Measurements from ENCODE around the gene PFKL.
A peak's percentile ranks its signal among the peaks of the same experiment; 100 is the strongest.

The PFKL gene

DNA sequence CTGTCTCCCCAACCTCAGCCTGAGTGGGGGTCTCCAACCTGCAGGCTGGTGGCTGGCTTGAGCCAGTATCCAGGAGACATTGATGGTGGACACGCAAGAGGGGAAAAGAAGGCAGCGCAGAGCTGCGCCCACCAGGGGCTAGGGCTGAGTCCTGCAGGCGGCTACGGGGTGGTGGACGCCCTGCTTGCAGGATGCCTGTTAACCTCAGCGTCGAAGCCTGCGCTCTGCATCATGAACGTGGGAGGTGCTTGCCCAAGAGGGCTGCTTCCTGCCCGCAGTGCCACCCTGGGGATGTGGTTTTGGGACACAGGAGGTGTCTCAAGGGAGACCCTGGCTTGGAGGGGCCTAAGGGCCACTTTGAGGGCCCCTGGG, 27.7 kb downstream of the PFKL start:
- Histone ChIP-seq H3K27me3 (ENCODE audit: insufficient read depth, low read length, poor library complexity) (no peaks in the 10 kb centered on the region), H3K79me2 (ENCODE audit: insufficient read depth, low read length) (no peaks in the 10 kb centered on the region), H3K4me2 (ENCODE audit: insufficient read depth, low read length) (no peak overlapping the region), H3K4me1 (ENCODE audit: insufficient read depth, low read length) (no peaks in the 10 kb centered on the region), H3K27ac (ENCODE audit: low read length) (no peak overlapping the region), H3K36me3 (ENCODE audit: insufficient read depth, low read length) (peaks cover 71% of the 10 kb centered on the region), H2AFZ (ENCODE audit: low read depth, low read length) (no peak overlapping the region), H3K9ac (ENCODE audit: low read depth, low read length) (no peak overlapping the region), H4K20me1 (ENCODE audit: insufficient read depth, low read length) (peaks cover 34% of the 10 kb centered on the region), H3K9me3 (ENCODE audit: insufficient read depth, low read length, severe bottlenecking) (no peaks in the 10 kb centered on the region), H3K4me3 (ENCODE audit: low read depth in 1 of 2, low read length in 2 of 2) (no peak overlapping the region)
- DNase-seq (no peak), ATAC-seq (ENCODE audit: insufficient read depth, low read depth) (no peak)
- no peak for TF ChIP-seq CTCF (IDR thresholded peaks at IDR 0.05; ENCODE audit: borderline replicate concordance, extremely low read depth, low read length, poor library complexity, severe bottlenecking)
- TF ChIP-seq EZH2 (IDR thresholded peaks at IDR 0.05; ENCODE audit: borderline replicate concordance, low read depth, low read length, severe bottlenecking) = no peak

DNA sequence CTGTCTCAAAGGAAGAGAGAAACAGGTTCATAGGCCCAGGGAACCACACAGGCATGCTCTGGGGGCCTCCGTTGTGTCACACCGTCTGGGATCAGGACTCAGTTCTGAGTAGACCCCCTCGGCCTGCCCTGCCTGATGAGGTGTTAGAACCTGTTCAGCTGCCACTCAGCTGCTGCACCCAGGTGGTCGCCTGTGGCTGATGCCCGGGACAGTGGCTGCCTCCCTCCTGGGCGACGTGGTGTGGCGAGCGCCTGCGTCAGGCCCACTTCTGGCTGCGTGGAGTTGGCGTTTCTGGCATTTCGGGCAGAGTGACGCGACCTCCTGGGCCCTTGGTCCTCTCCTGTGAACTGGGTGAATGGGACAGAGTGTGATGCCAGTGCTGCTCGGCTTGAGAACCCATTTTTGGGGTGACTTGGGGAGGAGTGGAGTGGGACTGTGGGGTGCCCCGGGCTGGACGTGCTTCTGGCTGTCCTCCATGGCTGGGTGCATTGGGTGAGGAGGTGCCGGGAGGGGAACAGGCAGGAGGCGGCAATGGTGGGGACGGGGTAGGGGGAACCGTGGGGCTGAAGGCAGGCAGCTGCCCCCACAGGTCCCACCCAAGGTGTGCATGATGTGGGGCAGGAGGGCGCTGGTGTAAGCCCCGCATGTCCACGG, 28.5 kb downstream of the PFKL start:
- no peak overlapping the region for H3K4me3 ChIP-seq (ENCODE audit: low read depth in 1 of 2, low read length in 2 of 2)
- H2AFZ ChIP-seq (ENCODE audit: low read depth, low read length) = no peak overlapping the region
- no peak for DNase-seq
- no peak overlapping the region for H3K27ac ChIP-seq (ENCODE audit: low read length)
- TF ChIP-seq EZH2 (IDR thresholded peaks at IDR 0.05; ENCODE audit: borderline replicate concordance, low read depth, low read length, severe bottlenecking) = no peak
- TF ChIP-seq CTCF (IDR thresholded peaks at IDR 0.05; ENCODE audit: borderline replicate concordance, extremely low read depth, low read length, poor library complexity, severe bottlenecking) = no peak
- no peaks in the 10 kb centered on the region for H3K27me3 ChIP-seq (ENCODE audit: insufficient read depth, low read length, poor library complexity)
- H3K4me1 ChIP-seq (ENCODE audit: insufficient read depth, low read length) = no peaks in the 10 kb centered on the region
- no peak overlapping the region for H3K4me2 ChIP-seq (ENCODE audit: insufficient read depth, low read length)
- H3K9me3 ChIP-seq (ENCODE audit: insufficient read depth, low read length, severe bottlenecking) = no peaks in the 10 kb centered on the region
- no peak overlapping the region for H3K9ac ChIP-seq (ENCODE audit: low read depth, low read length)
- peak; percentile 2; the same call in 1 of the 3 replicates for ATAC-seq (ENCODE audit: insufficient read depth, low read depth)
- H4K20me1 ChIP-seq (ENCODE audit: insufficient read depth, low read length) = peaks cover 32% of the 10 kb centered on the region
- no peaks in the 10 kb centered on the region for H3K79me2 ChIP-seq (ENCODE audit: insufficient read depth, low read length)
- H3K36me3 ChIP-seq (ENCODE audit: insufficient read depth, low read length) = peaks cover 67% of the 10 kb centered on the region

- H3K27me3 ChIP-seq (ENCODE audit: insufficient read depth, low read length, poor library complexity) = no peaks in the 10 kb centered on the region
- no peak overlapping the region for H3K4me2 ChIP-seq (ENCODE audit: insufficient read depth, low read length)
- peaks cover 58% of the 10 kb centered on the region for H3K36me3 ChIP-seq (ENCODE audit: insufficient read depth, low read length)
- no peak overlapping the region for H3K27ac ChIP-seq (ENCODE audit: low read length)
- peaks cover 35% of the 10 kb centered on the region for H4K20me1 ChIP-seq (ENCODE audit: insufficient read depth, low read length)
- H2AFZ ChIP-seq (ENCODE audit: low read depth, low read length) = no peak overlapping the region
- TF ChIP-seq CTCF (IDR thresholded peaks at IDR 0.05; ENCODE audit: borderline replicate concordance, extremely low read depth, low read length, poor library complexity, severe bottlenecking) (no peak), EZH2 (IDR thresholded peaks at IDR 0.05; ENCODE audit: borderline replicate concordance, low read depth, low read length, severe bottlenecking) (no peak)
- H3K9me3 ChIP-seq (ENCODE audit: insufficient read depth, low read length, severe bottlenecking) = no peaks in the 10 kb centered on the region
- H3K4me1 ChIP-seq (ENCODE audit: insufficient read depth, low read length) = no peaks in the 10 kb centered on the region
- no peak for DNase-seq
- no peaks in the 10 kb centered on the region for H3K79me2 ChIP-seq (ENCODE audit: insufficient read depth, low read length)
- ATAC-seq (ENCODE audit: insufficient read depth, low read depth) = 0 out of 3 replicates have a peak, but pooled peaks have one; percentile 1
- no peak overlapping the region for H3K9ac ChIP-seq (ENCODE audit: low read depth, low read length)
- no peak overlapping the region for H3K4me3 ChIP-seq (ENCODE audit: low read depth in 1 of 2, low read length in 2 of 2)
Measured at GRCh38 chr21:44329086-44329889, 29.4 kb downstream of the PFKL start.
